Medulla oblongata (tissue), 1 donor: ENCODE results near the gene ZSWIM8.
"Not testable (repeated sequence)": the region's sequence is repeated elsewhere in the genome, so short reads cannot be mapped to it uniquely, and the experiment has no call there.

Experiments used
- DNase-seq: peaks from one replicate; pipeline ENCODE4 v3.0.0-alpha.2; 2015; ENCODE audit errors: extremely low spot score

ZSWIM8 gene, protein sequence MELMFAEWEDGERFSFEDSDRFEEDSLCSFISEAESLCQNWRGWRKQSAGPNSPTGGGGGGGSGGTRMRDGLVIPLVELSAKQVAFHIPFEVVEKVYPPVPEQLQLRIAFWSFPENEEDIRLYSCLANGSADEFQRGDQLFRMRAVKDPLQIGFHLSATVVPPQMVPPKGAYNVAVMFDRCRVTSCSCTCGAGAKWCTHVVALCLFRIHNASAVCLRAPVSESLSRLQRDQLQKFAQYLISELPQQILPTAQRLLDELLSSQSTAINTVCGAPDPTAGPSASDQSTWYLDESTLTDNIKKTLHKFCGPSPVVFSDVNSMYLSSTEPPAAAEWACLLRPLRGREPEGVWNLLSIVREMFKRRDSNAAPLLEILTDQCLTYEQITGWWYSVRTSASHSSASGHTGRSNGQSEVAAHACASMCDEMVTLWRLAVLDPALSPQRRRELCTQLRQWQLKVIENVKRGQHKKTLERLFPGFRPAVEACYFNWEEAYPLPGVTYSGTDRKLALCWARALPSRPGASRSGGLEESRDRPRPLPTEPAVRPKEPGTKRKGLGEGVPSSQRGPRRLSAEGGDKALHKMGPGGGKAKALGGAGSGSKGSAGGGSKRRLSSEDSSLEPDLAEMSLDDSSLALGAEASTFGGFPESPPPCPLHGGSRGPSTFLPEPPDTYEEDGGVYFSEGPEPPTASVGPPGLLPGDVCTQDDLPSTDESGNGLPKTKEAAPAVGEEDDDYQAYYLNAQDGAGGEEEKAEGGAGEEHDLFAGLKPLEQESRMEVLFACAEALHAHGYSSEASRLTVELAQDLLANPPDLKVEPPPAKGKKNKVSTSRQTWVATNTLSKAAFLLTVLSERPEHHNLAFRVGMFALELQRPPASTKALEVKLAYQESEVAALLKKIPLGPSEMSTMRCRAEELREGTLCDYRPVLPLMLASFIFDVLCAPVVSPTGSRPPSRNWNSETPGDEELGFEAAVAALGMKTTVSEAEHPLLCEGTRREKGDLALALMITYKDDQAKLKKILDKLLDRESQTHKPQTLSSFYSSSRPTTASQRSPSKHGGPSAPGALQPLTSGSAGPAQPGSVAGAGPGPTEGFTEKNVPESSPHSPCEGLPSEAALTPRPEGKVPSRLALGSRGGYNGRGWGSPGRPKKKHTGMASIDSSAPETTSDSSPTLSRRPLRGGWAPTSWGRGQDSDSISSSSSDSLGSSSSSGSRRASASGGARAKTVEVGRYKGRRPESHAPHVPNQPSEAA (N-terminal part only)

GRCh38 chr10:73785211-73785720, at the start of gene ZSWIM8:
TSS of gene ZSWIM8 (plus strand) at chr10:73785606. CDS start at chr10:73785879, 273 bp downstream.
- DNase-seq, result peak; percentile 99

DNA sequence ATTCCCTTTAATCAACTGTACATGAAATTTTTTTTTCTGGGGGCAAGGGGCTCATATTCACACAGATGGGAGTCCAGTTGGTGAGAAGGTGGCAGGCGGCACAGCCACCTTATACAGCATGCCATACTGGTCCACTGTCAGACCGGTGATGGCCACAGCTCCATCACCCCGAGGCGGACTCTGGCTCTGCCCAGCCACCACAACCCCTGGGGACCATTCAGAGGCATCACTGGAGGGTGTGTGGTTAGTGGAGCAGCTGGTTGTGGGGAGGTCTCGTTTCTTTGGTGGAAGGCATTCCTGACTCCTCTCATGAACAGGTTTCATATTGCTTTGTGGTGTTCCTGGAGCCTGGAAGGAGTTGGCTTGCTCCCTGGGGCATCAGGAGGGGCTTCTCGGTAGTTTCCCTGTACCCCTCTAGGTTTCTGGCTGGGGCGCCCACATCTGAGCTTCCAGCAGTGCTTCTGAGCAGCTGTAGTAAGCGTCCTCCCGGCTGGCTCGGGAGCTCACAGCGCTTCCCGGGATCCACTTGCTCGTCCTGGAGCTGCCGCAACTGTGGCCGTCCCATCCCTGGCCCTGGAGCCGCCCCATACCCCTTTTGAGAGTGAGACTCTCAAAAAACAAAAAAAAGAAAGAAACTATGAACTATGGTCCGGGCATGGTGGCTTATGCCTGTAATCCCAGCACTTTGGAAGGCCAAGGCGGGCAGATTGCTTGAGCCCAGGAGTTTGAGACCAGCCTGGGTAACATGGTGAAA, 44.7 kb upstream of the ZSWIM8 start:
- DNase-seq, result not testable (repeated sequence)

DNA sequence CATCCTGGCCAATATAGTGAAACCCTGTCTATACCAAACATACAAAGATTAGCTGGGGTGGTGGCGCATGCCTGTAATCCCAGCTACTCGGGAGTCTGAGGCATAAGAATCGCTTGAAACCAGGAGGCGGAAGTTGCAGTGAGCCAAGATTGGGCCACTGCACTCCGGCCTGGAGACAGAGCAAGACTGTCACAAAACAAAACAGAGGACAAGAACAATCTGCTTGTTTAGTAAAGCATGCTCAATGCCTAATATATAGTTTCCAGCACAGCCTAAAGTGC, 43.0 kb upstream of the ZSWIM8 start:
- no peak for DNase-seq

- no peak for DNase-seq
Measured at GRCh38 chr10:73743327-73743904, 42.0 kb upstream of the ZSWIM8 start.

GRCh38 chr10:73743905-73744663, 41.3 kb upstream of the ZSWIM8 start, which contains the start of gene SEC24C:
TSS of gene SEC24C (plus strand) at chr10:73744372. CDS start at chr10:73746833, 2,461 bp downstream.
- peak; percentile 98 for DNase-seq

DNA sequence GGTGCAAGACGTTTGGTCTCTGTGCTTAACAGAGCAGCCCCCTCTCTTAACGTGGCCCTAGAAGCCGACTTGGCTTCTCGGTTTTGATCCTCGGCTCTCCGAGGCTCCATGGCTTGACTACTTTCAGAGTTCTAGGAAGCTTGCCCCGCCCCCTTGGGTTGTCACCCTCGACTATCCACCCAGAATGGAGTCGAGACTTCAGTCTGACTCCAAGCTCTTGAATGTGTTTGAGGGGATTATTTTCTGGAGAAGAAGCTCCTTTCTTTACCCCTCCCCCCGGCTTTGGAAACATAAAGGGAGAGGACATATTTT, 40.8 kb upstream of the ZSWIM8 start:
- no peak for DNase-seq

- no peak for DNase-seq
Measured at GRCh38 chr10:73746721-73747120, 38.7 kb upstream of the ZSWIM8 start.

GRCh38 chr10:73750819-73751218, 34.6 kb upstream of the ZSWIM8 start:
- no peak for DNase-seq

DNA sequence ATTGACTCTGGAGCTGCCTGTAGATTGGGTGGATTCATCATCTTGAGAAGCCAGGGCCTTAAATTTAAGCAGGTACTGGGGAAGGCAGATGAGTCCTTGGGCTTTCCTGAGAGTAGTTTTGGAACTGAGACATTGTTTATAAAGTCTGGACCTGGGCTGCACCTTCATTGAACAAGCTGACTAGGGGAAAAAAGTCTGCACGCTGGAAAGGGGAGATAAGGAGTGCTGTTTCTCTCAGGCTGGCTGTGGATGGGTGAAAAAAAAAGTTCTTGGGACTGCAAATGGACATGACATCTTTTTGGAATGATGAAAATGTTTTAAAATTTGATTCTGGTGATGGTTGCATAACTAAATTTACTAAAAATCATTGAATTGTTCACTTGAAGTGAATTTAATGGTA, 29.2 kb upstream of the ZSWIM8 start:
- DNase-seq, result no peak

- DNase-seq, result no peak
Measured at GRCh38 chr10:73758704-73759511, 26.5 kb upstream of the ZSWIM8 start.

DNA sequence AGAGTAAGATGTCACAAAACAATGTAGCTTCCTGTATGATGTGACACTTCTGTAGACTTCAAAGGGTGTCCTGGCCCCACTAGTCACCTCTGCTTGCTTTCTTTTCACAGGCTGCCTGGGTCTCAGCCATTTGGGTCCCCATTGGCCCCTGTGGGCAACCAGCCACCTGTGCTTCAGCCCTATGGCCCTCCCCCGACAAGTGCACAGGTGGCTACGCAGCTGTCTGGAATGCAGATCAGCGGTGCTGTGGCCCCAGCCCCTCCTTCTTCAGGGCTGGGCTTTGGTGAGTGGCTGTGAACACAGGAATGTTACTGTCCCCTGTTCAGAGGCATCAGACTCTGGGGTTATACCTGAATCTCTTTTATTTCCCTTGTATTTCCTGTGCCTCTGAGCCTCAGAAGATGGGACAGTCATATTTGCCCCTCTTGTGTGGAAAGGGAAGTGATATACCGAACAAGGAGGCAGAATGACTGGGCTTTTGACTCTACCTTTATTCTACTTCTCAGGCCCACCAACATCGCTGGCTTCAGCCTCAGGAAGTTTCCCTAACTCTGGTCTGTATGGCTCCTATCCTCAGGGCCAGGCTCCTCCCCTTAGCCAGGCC, 25.8 kb upstream of the ZSWIM8 start:
- no peak for DNase-seq

GRCh38 chr10:73761781-73762180, 23.6 kb upstream of the ZSWIM8 start:
- no peak for DNase-seq

DNA sequence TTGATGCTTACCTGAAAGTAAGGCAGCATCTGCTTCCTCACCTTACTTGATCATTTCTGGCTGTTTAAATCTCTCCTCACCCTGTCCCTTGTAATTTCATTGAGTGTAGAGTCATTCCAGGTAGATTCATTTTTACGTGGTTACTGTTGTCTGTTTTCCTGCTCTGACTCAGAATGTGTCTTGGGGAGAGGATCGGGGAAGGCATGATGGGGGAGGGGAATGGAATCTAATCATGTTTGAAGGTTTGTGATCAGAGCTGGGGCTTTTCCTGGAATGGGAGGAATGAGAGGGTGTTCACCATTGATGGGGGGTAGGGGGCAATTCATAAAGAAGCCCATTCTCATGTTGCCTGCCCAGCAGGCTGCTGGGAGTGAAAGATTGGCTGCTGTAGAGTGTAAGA, 22.5 kb upstream of the ZSWIM8 start:
- no peak for DNase-seq

DNA sequence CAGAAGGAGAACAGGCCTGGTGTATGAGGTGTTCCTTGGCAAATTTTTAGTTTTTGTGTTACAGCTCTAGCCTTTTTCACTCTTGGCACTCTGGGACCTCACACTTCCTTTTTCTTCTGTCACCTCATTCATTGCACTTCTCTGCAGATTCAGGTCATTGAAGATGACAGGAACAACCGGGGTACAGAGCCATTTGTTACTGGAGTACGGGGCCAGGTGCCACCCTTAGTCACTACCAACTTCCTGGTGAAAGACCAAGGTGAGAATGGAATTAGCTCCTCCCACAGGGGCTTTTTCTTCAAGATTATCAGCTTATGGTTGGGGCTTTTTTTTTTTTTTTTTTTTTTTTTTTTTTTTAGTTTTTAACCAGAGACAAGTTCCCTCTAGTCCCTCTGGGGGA, 22.1 kb upstream of the ZSWIM8 start:
- DNase-seq, result no peak

- no peak for DNase-seq
Measured at GRCh38 chr10:73765066-73765465, 20.3 kb upstream of the ZSWIM8 start.

- DNase-seq, result no peak
Measured at GRCh38 chr10:73768881-73769280, 16.5 kb upstream of the ZSWIM8 start.

DNA sequence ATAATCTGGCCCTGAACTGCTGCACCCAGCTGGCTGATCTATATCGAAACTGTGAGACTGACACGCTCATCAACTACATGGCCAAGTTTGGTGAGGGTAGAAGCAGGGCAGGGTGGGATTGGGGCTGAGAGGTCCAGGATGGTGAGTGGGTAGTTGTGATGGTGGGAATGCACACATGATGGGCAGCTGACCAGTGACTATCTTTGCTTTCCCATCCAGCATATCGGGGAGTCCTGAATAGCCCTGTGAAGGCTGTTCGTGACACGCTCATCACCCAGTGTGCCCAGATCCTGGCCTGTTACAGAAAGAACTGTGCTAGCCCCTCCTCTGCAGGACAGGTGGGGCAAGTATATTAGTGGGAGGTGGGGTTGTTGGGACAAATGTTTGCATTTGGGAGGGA, 16.0 kb upstream of the ZSWIM8 start:
- DNase-seq, result no peak

- peak; percentile 90 for DNase-seq
Measured at GRCh38 chr10:73771722-73772280, 13.6 kb upstream of the ZSWIM8 start.
